Measurements from ENCODE around the gene CBX3. TPM values are rescaled to one million over a fixed set of nuclear protein-coding genes. Genes with fewer than 3 reads are reported as not detected.
A peak's percentile ranks its signal among the peaks of the same experiment; 100 is the strongest.

The CBX3 gene
- total and polyA plus RNA-seq, 2 of the 13 experiments (the other 11 are each of a cell fraction or from before 2014, with no cell fraction given), result 53.9 to 249 TPM

DNA sequence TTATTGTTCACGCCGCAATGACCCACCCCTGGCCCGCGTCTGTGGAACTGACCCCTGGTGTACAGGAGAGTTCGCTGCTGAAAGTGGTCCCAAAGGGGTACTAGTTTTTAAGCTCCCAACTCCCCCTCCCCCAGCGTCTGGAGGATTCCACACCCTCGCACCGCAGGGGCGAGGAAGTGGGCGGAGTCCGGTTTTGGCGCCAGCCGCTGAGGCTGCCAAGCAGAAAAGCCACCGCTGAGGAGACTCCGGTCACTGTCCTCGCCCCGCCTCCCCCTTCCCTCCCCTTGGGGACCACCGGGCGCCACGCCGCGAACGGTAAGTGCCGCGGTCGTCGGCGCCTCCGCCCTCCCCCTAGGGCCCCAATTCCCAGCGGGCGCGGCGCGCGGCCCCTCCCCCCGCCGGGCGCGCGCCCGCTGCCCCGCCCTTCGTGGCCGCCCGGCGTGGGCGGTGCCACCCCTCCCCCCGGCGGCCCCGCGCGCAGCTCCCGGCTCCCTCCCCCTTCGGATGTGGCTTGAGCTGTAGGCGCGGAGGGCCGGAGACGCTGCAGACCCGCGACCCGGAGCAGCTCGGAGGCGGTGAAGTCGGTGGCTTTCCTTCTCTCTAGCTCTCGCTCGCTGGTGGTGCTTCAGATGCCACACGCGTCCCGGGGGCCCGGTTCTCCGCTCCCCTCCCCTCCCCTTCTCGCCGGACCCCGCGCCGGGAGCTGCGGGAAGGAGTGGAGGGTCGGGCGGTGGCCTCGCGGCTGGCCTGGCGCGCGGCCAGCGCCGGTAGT lies at the start of gene CBX3 (continued):
- TF ChIP-seq MAF1 (CRISPR knock-in tag; IDR thresholded peaks at IDR 0.05; ENCODE audit: borderline replicate concordance), result peak; percentile 25; the same call in 1 of the 2 replicates
- TF ChIP-seq CHD2 (IDR thresholded peaks at IDR 0.05; ENCODE audit: low read depth, low read length), result no peak
- TF ChIP-seq RBM22 (optimal IDR thresholded peaks at IDR 0.05; ENCODE audit: low read length), result no peak
- no peak for TF ChIP-seq ZNF431 (CRISPR knock-in tag; IDR thresholded peaks at IDR 0.05; ENCODE audit: borderline replicate concordance, low read depth)
- peak; percentile 12; the same call in 1 of the 2 replicates for TF ChIP-seq ARNT2 (CRISPR knock-in tag; IDR thresholded peaks at IDR 0.05; ENCODE audit: low read depth)
- TF ChIP-seq ZNF670 (CRISPR knock-in tag; IDR thresholded peaks at IDR 0.05; ENCODE audit: borderline replicate concordance), result no peak; the same call in 1 of the 2 replicates
- TF ChIP-seq, protein P1, sequence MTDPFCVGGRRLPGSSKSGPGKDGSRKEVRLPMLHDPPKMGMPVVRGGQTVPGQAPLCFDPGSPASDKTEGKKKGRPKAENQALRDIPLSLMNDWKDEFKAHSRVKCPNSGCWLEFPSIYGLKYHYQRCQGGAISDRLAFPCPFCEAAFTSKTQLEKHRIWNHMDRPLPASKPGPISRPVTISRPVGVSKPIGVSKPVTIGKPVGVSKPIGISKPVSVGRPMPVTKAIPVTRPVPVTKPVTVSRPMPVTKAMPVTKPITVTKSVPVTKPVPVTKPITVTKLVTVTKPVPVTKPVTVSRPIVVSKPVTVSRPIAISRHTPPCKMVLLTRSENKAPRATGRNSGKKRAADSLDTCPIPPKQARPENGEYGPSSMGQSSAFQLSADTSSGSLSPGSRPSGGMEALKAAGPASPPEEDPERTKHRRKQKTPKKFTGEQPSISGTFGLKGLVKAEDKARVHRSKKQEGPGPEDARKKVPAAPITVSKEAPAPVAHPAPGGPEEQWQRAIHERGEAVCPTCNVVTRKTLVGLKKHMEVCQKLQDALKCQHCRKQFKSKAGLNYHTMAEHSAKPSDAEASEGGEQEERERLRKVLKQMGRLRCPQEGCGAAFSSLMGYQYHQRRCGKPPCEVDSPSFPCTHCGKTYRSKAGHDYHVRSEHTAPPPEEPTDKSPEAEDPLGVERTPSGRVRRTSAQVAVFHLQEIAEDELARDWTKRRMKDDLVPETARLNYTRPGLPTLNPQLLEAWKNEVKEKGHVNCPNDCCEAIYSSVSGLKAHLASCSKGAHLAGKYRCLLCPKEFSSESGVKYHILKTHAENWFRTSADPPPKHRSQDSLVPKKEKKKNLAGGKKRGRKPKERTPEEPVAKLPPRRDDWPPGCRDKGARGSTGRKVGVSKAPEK (CRISPR knock-in tag; IDR thresholded peaks at IDR 0.05; ENCODE audit: borderline replicate concordance), result no peak
- no peak for TF ChIP-seq RFX1 (IDR thresholded peaks at IDR 0.05)
- TF ChIP-seq, protein P2, sequence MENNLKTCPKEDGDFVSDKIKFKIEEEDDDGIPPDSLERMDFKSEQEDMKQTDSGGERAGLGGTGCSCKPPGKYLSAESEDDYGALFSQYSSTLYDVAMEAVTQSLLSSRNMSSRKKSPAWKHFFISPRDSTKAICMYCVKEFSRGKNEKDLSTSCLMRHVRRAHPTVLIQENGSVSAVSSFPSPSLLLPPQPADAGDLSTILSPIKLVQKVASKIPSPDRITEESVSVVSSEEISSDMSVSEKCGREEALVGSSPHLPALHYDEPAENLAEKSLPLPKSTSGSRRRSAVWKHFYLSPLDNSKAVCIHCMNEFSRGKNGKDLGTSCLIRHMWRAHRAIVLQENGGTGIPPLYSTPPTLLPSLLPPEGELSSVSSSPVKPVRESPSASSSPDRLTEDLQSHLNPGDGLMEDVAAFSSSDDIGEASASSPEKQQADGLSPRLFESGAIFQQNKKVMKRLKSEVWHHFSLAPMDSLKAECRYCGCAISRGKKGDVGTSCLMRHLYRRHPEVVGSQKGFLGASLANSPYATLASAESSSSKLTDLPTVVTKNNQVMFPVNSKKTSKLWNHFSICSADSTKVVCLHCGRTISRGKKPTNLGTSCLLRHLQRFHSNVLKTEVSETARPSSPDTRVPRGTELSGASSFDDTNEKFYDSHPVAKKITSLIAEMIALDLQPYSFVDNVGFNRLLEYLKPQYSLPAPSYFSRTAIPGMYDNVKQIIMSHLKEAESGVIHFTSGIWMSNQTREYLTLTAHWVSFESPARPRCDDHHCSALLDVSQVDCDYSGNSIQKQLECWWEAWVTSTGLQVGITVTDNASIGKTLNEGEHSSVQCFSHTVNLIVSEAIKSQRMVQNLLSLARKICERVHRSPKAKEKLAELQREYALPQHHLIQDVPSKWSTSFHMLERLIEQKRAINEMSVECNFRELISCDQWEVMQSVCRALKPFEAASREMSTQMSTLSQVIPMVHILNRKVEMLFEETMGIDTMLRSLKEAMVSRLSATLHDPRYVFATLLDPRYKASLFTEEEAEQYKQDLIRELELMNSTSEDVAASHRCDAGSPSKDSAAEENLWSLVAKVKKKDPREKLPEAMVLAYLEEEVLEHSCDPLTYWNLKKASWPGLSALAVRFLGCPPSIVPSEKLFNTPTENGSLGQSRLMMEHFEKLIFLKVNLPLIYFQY (CRISPR knock-in tag; IDR thresholded peaks at IDR 0.05; ENCODE audit: borderline replicate concordance), result no peak
- no peak for TF ChIP-seq ZNF550 (CRISPR knock-in tag; IDR thresholded peaks at IDR 0.05; ENCODE audit: borderline replicate concordance)
- TF ChIP-seq, protein P3, sequence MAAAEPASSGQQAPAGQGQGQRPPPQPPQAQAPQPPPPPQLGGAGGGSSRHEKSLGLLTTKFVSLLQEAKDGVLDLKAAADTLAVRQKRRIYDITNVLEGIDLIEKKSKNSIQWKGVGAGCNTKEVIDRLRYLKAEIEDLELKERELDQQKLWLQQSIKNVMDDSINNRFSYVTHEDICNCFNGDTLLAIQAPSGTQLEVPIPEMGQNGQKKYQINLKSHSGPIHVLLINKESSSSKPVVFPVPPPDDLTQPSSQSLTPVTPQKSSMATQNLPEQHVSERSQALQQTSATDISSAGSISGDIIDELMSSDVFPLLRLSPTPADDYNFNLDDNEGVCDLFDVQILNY (CRISPR knock-in tag; conservative IDR thresholded peaks at IDR 0.05), result 0 out of 2 replicates have a peak, but pooled peaks have one; percentile 24
- TF ChIP-seq RARG (CRISPR knock-in tag; IDR thresholded peaks at IDR 0.05; ENCODE audit: low read depth), result 0 out of 2 replicates have a peak, but pooled peaks have one; percentile 81
- 0 out of 2 replicates have a peak, but pooled peaks have one; percentile 62 for TF ChIP-seq ZNF564 (CRISPR knock-in tag; IDR thresholded peaks at IDR 0.05)
- TF ChIP-seq SP1 (IDR thresholded peaks at IDR 0.05), result no peak
- peak; percentile 76 for TF ChIP-seq SP1 (CRISPR knock-in tag; IDR thresholded peaks at IDR 0.05)

Data from HepG2 (cell line).